HL-60 (cell line): Measurements from ENCODE around the gene SAMD14.

Experiments
- DNase-seq, 2 experiments: peaks; one replicate each; pipeline ENCODE4 v3.0.0-alpha.2; 2010 to 2020; ENCODE audit warnings: low read depth in 1 of 2, low spot score in 1 of 2
- H3K27ac ChIP-seq: fragments of 250-450 bp; sonication (Bioruptor Pico); replicated peaks from 2 replicates; pipeline ENCODE4 v1.5.1; 2020; ENCODE audit warnings: mild to moderate bottlenecking, moderate library complexity
- H3K27me3 ChIP-seq: fragments of 250-450 bp; sonication (Bioruptor Pico); 2 replicates; pipeline ENCODE4 v1.5.1; 2021; ENCODE audit warnings: mild to moderate bottlenecking, moderate library complexity; ENCODE audit not compliant: insufficient read depth, poor library complexity, severe bottlenecking
- H3K4me3 ChIP-seq: replicated peaks from 2 replicates; pipeline ENCODE4 v1.5.1; 2011; ENCODE audit warnings: mild to moderate bottlenecking, control low read depth, low read length; ENCODE audit not compliant: insufficient read depth
- CTCF ChIP-seq: IDR thresholded peaks from one replicate; pipeline ENCODE4 v1.5.1; 2011; ENCODE audit warnings: low read length, control low read depth, inconsistent platforms; ENCODE audit not compliant: insufficient read depth
- GABPA ChIP-seq: IDR thresholded peaks from 2 replicates; pipeline ENCODE4 v1.6.1; 2012; ENCODE audit warnings: low read depth
- POLR2AphosphoS5 ChIP-seq: IDR thresholded peaks from 2 replicates; pipeline ENCODE4 v1.6.1; 2012; ENCODE audit warnings: low read depth
- SPI1 ChIP-seq: IDR thresholded peaks from 2 replicates; pipeline ENCODE4 v1.6.1; 2012; ENCODE audit warnings: low read depth, mild to moderate bottlenecking, borderline replicate concordance
- TF ChIP-seq, protein P1 (sequence below): IDR thresholded peaks from 2 replicates; pipeline ENCODE4 v1.6.1; 2012; ENCODE audit warnings: low read depth; ENCODE audit not compliant: insufficient replicate concordance

Gene SAMD14

DNA sequence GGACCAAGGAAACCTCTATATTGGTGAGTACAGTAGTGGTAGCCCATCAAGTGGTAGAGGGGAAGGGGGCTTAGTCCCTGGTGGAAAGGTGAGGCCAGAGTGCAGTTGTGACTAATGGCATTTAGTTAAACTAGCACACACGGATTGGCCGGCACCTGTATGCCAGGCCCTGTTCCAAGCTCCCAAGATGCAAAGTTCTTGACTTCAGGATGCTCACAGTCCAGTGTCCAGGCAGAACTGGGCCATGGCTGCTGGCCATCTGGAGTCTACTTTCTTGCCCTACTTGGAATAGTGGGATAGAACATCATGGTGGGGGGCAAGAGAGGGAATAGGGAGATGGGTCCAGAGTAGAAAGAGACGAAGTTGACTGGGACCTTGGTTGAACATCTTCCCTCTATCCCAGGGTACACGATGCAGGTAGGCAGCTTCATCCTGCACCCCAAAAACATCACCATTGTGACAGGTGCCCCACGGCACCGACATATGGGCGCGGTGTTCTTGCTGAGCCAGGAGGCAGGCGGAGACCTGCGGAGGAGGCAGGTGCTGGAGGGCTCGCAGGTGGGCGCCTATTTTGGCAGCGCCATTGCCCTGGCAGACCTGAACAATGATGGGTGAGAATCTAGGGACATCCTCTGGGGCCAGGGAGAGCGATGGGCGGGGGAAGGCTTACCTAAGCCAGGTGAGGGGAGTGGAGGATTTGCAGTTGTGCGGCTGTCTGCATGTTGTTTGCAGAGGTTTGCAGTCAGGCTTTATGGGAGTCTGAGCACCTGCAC lies 58.9 kb downstream of the SAMD14 start:
- Histone ChIP-seq H3K4me3 (no peak overlapping the region), H3K27ac (no peak overlapping the region), H3K27me3 (peaks cover 4% of the 10 kb centered on the region)
- TF ChIP-seq SPI1 = no peak
- TF ChIP-seq CTCF = no peak
- TF ChIP-seq, protein P1, sequence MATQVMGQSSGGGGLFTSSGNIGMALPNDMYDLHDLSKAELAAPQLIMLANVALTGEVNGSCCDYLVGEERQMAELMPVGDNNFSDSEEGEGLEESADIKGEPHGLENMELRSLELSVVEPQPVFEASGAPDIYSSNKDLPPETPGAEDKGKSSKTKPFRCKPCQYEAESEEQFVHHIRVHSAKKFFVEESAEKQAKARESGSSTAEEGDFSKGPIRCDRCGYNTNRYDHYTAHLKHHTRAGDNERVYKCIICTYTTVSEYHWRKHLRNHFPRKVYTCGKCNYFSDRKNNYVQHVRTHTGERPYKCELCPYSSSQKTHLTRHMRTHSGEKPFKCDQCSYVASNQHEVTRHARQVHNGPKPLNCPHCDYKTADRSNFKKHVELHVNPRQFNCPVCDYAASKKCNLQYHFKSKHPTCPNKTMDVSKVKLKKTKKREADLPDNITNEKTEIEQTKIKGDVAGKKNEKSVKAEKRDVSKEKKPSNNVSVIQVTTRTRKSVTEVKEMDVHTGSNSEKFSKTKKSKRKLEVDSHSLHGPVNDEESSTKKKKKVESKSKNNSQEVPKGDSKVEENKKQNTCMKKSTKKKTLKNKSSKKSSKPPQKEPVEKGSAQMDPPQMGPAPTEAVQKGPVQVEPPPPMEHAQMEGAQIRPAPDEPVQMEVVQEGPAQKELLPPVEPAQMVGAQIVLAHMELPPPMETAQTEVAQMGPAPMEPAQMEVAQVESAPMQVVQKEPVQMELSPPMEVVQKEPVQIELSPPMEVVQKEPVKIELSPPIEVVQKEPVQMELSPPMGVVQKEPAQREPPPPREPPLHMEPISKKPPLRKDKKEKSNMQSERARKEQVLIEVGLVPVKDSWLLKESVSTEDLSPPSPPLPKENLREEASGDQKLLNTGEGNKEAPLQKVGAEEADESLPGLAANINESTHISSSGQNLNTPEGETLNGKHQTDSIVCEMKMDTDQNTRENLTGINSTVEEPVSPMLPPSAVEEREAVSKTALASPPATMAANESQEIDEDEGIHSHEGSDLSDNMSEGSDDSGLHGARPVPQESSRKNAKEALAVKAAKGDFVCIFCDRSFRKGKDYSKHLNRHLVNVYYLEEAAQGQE = no peak
- TF ChIP-seq GABPA = no peak
- TF ChIP-seq POLR2AphosphoS5 = no peak
- no peak for DNase-seq

DNA sequence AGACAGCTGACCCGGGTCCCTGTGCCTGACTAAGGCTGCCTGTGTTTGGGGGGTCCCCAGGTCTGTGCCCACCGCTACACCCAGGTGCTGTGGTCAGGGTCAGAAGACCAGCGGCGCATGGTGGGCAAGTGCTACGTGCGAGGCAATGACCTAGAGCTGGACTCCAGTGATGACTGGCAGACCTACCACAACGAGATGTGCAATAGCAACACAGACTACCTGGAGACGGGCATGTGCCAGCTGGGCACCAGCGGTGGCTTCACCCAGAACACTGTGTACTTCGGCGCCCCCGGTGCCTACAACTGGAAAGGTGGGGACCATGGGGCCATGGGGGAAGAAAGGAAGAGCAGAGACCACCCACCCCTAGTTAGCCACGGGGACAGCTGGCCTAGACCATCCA lies 62.0 kb downstream of the SAMD14 start:
- no peak overlapping the region for H3K4me3 ChIP-seq
- H3K27me3 ChIP-seq = peaks cover 3% of the 10 kb centered on the region
- no peak for DNase-seq
- H3K27ac ChIP-seq = no peak overlapping the region
- TF ChIP-seq, protein P1 = no peak
- TF ChIP-seq GABPA (no peak), POLR2AphosphoS5 (no peak), CTCF (no peak), SPI1 (no peak)

- Histone ChIP-seq H3K4me3 (no peak overlapping the region), H3K27ac (no peak overlapping the region), H3K27me3 (peaks cover 3% of the 10 kb centered on the region)
- TF ChIP-seq, protein P1 = no peak
- no peak for TF ChIP-seq POLR2AphosphoS5
- no peak for TF ChIP-seq GABPA
- no peak for TF ChIP-seq CTCF
- no peak for TF ChIP-seq SPI1
- DNase-seq = no peak
These were observed 63.0 kb downstream of the SAMD14 start for GRCh38 chr17:50066995-50067394.
